CD4-positive, alpha-beta memory T cell (primary cell): ENCODE results near the gene CFAP74. TPM values are rescaled to one million over a fixed set of nuclear protein-coding genes. Genes with fewer than 3 reads are reported as not detected.
A peak's percentile ranks its signal among the peaks of the same experiment; 100 is the strongest.
"Not testable (repeated sequence)": the region's sequence is repeated elsewhere in the genome, so short reads cannot be mapped to it uniquely, and the experiment has no call there.

Source experiments
- CTCF ChIA-PET: fragments of 350-600 bp; sonication (Branson Sonifier 250); formaldehyde crosslinking; loops from one replicate; lab custom pipeline; 2021; ENCODE audit warnings: inconsistent platforms; ENCODE audit not compliant: partially characterized antibody; lab: Charles Lee
- POLR2A ChIA-PET: fragments of 350-600 bp; sonication (Branson Sonifier 250); formaldehyde crosslinking; loops from one replicate; lab custom pipeline; 2021; ENCODE audit not compliant: partially characterized antibody; lab: Charles Lee
- DNase-seq, 5 donors: peaks; one replicate each; pipeline versions ENCODE4 v3.0.0 to v3.0.0-alpha.2; 2020 to 2022; ENCODE audit warnings: mixed read lengths in 1 of 5
- H3K27ac ChIP-seq: one replicate; pipeline ENCODE4 v1.7.0; 2013; ENCODE audit warnings: low read depth, low read length
- H3K27me3 ChIP-seq: 2 replicates; pipeline ENCODE4 v1.7.0; 2013; ENCODE audit warnings: mild to moderate bottlenecking, low read length, moderate library complexity; ENCODE audit not compliant: insufficient read depth
- H3K36me3 ChIP-seq: 2 replicates; pipeline ENCODE4 v1.7.0; 2013; ENCODE audit warnings: mild to moderate bottlenecking, low read length, moderate library complexity; ENCODE audit not compliant: insufficient read depth
- H3K4me1 ChIP-seq: 2 replicates; pipeline ENCODE4 v1.7.0; 2013; ENCODE audit warnings: mild to moderate bottlenecking, low read length, moderate library complexity; ENCODE audit not compliant: insufficient read depth
- H3K4me3 ChIP-seq, 2 donors: one replicate each; pipeline ENCODE4 v1.7.0; 2013; ENCODE audit warnings: low read length in 2 of 2, mild to moderate bottlenecking in 1 of 2
- H3K9me3 ChIP-seq, 2 donors: one replicate each; pipeline ENCODE4 v1.7.0; 2013; ENCODE audit warnings: low read length in 2 of 2, control low read depth in 1 of 2; ENCODE audit not compliant: control insufficient read depth in 1 of 2
- H3K27ac Mint-ChIP-seq, 7 donors: one replicate each; pipeline ENCODE4 v1.8.0; 2020 to 2021; ENCODE audit warnings: mixed read lengths in 7 of 7, mild to moderate bottlenecking in 6 of 7, inconsistent platforms in 3 of 7, moderate library complexity in 3 of 7
- H3K27me3 Mint-ChIP-seq, 2 donors: one replicate each; pipeline ENCODE4 v1.8.0; 2020 to 2021; ENCODE audit warnings: mixed read lengths in 2 of 2
- H3K36me3 Mint-ChIP-seq, 2 donors: one replicate each; pipeline ENCODE4 v1.8.0; 2020 to 2021; ENCODE audit warnings: mixed read lengths in 2 of 2, inconsistent platforms in 1 of 2, mild to moderate bottlenecking in 1 of 2
- H3K4me1 Mint-ChIP-seq, 4 donors: one replicate each; pipeline ENCODE4 v1.8.0; 2020 to 2021; ENCODE audit warnings: mixed read lengths in 4 of 4, mild to moderate bottlenecking in 1 of 4
- H3K4me3 Mint-ChIP-seq, 8 donors: one replicate each; pipeline ENCODE4 v1.8.0; 2020 to 2021; ENCODE audit warnings: mixed read lengths in 8 of 8, mild to moderate bottlenecking in 7 of 8, moderate library complexity in 6 of 8, inconsistent platforms in 3 of 8
- H3K9me3 Mint-ChIP-seq, 8 donors: one replicate each; pipeline ENCODE4 v1.8.0; 2020 to 2021; ENCODE audit warnings: mixed read lengths in 8 of 8, mild to moderate bottlenecking in 5 of 8, inconsistent platforms in 3 of 8, moderate library complexity in 1 of 8
- intact Hi-C: fragments of 100-400 bp; cut with micrococcal nuclease; formaldehyde crosslinking; loops from one replicate; pipeline ENCODE4 v1.15.1; 2023
- polyA plus RNA-seq, 2 donors: library from polyadenylated mRNA; unstranded; fragments of 300-500 nt; fragmentation: Illumina TruSeq; gene quantifications; one replicate each; pipeline ENCODE4 v1.2.3, GENCODE V29; 2021
- total RNA-seq, 2 experiments: library from RNA; stranded (reverse); gene quantifications; one replicate each; pipeline ENCODE4 v1.2.3, GENCODE V29; 2021

CFAP74 gene
- total and polyA plus RNA-seq, 4 experiments from 2014 or later: not detected

- no peaks in the 10 kb centered on the region for H3K27me3 ChIP-seq
- ChIA-PET POLR2A (no interaction called here), CTCF (no interaction called here)
- no peak overlapping the region for H3K27ac Mint-ChIP-seq
- no peak overlapping the region for H3K4me3 Mint-ChIP-seq
- peaks cover 0 to 7% (median 2%) of the 10 kb centered on the region in 4 donors for H3K4me1 Mint-ChIP-seq
- intact Hi-C loops: no loop called here
- H3K27ac ChIP-seq: no peak overlapping the region
- H3K9me3 ChIP-seq: no peaks in the 10 kb centered on the region
- H3K27me3 Mint-ChIP-seq: peaks cover 4 to 5% of the 10 kb centered on the region in 2 donors
- no peaks in the 10 kb centered on the region for H3K36me3 ChIP-seq
- DNase-seq: no peak
- peaks cover 0 to 3% (median 0%) of the 10 kb centered on the region in 8 donors for H3K9me3 Mint-ChIP-seq
- no peak overlapping the region for H3K4me3 ChIP-seq
- no peaks in the 10 kb centered on the region for H3K36me3 Mint-ChIP-seq
- no peaks in the 10 kb centered on the region for H3K4me1 ChIP-seq
Observed at GRCh38 chr1:1984560-1985070, 19.0 kb downstream of the CFAP74 start.

- Mint-ChIP-seq H3K27ac (no peak overlapping the region), H3K27me3 (peaks cover 0 to 1% of the 10 kb centered on the region in 2 donors), H3K36me3 (no peaks in the 10 kb centered on the region), H3K4me3 (no peak overlapping the region), H3K9me3 (peaks cover 0 to 2% (median 0%) of the 10 kb centered on the region in 8 donors), H3K4me1 (no peaks in the 10 kb centered on the region)
- no peaks in the 10 kb centered on the region for H3K9me3 ChIP-seq
- ChIA-PET POLR2A (no interaction called here), CTCF (no interaction called here)
- no peaks in the 10 kb centered on the region for H3K4me1 ChIP-seq
- no peak for DNase-seq
- no peak overlapping the region for H3K4me3 ChIP-seq
- no peaks in the 10 kb centered on the region for H3K36me3 ChIP-seq
- no peaks in the 10 kb centered on the region for H3K27me3 ChIP-seq
- intact Hi-C loops: no loop called here
- H3K27ac ChIP-seq: no peak overlapping the region
Observed at GRCh38 chr1:1982379-1983232, 21.0 kb downstream of the CFAP74 start.

- CTCF ChIA-PET, H3K27ac ChIP-seq, H3K36me3 ChIP-seq, H3K9me3 ChIP-seq, intact Hi-C loops, H3K27me3 ChIP-seq, DNase-seq, H3K9me3 Mint-ChIP-seq, POLR2A ChIA-PET, H3K27me3 Mint-ChIP-seq, H3K4me1 Mint-ChIP-seq, H3K4me1 ChIP-seq, H3K4me3 Mint-ChIP-seq, H3K27ac Mint-ChIP-seq, H3K36me3 Mint-ChIP-seq, H3K4me3 ChIP-seq: not testable (repeated sequence)
Observed at GRCh38 chr1:1981631-1982327, 21.8 kb downstream of the CFAP74 start.

- H3K4me1 ChIP-seq: no peaks in the 10 kb centered on the region
- no peak overlapping the region for H3K4me3 Mint-ChIP-seq
- H3K4me3 ChIP-seq: no peak overlapping the region
- intact Hi-C loops: no loop called here
- ChIA-PET POLR2A (no interaction called here), CTCF (no interaction called here)
- no peaks in the 10 kb centered on the region for H3K36me3 ChIP-seq
- H3K36me3 Mint-ChIP-seq: no peaks in the 10 kb centered on the region
- H3K27me3 ChIP-seq: no peaks in the 10 kb centered on the region
- no peak for DNase-seq
- no peaks in the 10 kb centered on the region for H3K9me3 ChIP-seq
- H3K27ac Mint-ChIP-seq: no peak overlapping the region
- H3K4me1 Mint-ChIP-seq: no peaks in the 10 kb centered on the region
- peaks cover 0 to 1% of the 10 kb centered on the region in 2 donors for H3K27me3 Mint-ChIP-seq
- H3K9me3 Mint-ChIP-seq: peaks cover 0 to 2% (median 0%) of the 10 kb centered on the region in 8 donors
- no peak overlapping the region for H3K27ac ChIP-seq
Observed at GRCh38 chr1:1981142-1981500, 22.5 kb downstream of the CFAP74 start.

GRCh38 chr1:1980467-1981141 is 23.0 kb downstream of the CFAP74 start:
- H3K9me3 Mint-ChIP-seq: peaks cover 0 to 2% (median 0%) of the 10 kb centered on the region in 8 donors
- no peaks in the 10 kb centered on the region for H3K9me3 ChIP-seq
- no peak overlapping the region for H3K4me3 Mint-ChIP-seq
- H3K27me3 ChIP-seq: no peaks in the 10 kb centered on the region
- no peaks in the 10 kb centered on the region for H3K4me1 ChIP-seq
- no peak overlapping the region for H3K27ac Mint-ChIP-seq
- no peaks in the 10 kb centered on the region for H3K36me3 Mint-ChIP-seq
- H3K4me3 ChIP-seq: no peak overlapping the region
- DNase-seq: no peak
- no peaks in the 10 kb centered on the region for H3K4me1 Mint-ChIP-seq
- ChIA-PET POLR2A (no interaction called here), CTCF (no interaction called here)
- H3K27me3 Mint-ChIP-seq: peaks cover 0 to 1% of the 10 kb centered on the region in 2 donors
- intact Hi-C loops: no loop called here
- no peaks in the 10 kb centered on the region for H3K36me3 ChIP-seq
- H3K27ac ChIP-seq: no peak overlapping the region

GRCh38 chr1:1979482-1980165 is 24.0 kb downstream of the CFAP74 start:
- POLR2A ChIA-PET: no interaction called here
- Histone ChIP-seq H3K4me1 (no peaks in the 10 kb centered on the region), H3K27ac (no peak overlapping the region), H3K27me3 (no peaks in the 10 kb centered on the region), H3K4me3 (no peak overlapping the region), H3K9me3 (no peaks in the 10 kb centered on the region), H3K36me3 (no peaks in the 10 kb centered on the region)
- no peak for DNase-seq
- H3K27ac Mint-ChIP-seq: peak overlapping the region in 1 of 7 donors; percentile 22
- CTCF ChIA-PET: no interaction called here
- H3K36me3 Mint-ChIP-seq: no peaks in the 10 kb centered on the region
- no peaks in the 10 kb centered on the region for H3K4me1 Mint-ChIP-seq
- H3K27me3 Mint-ChIP-seq: peaks cover 4 to 5% of the 10 kb centered on the region in 2 donors
- intact Hi-C loops: no loop called here
- H3K9me3 Mint-ChIP-seq: peaks cover 0 to 2% (median 0%) of the 10 kb centered on the region in 8 donors
- no peak overlapping the region for H3K4me3 Mint-ChIP-seq
